AG09309 (cell line): ENCODE data around the gene ST7.

Experiments
- DNase-seq: peaks from one replicate; pipeline ENCODE4 v3.0.0-alpha.2; 2010; ENCODE audit warnings: low read depth
- H3K4me3 ChIP-seq: 2 replicates; pipeline ENCODE4 v1.5.1; 2011; ENCODE audit warnings: mild to moderate bottlenecking, low read depth, low read length, moderate library complexity; ENCODE audit not compliant: control insufficient read depth
- TF ChIP-seq, protein P1 (sequence below): IDR thresholded peaks from 2 replicates; pipeline ENCODE4 v1.5.1; 2011; ENCODE audit warnings: mild to moderate bottlenecking, low read depth, low read length, inconsistent platforms; ENCODE audit not compliant: insufficient read depth, control insufficient read depth; ENCODE audit errors: missing control alignments

The ST7 gene

DNA sequence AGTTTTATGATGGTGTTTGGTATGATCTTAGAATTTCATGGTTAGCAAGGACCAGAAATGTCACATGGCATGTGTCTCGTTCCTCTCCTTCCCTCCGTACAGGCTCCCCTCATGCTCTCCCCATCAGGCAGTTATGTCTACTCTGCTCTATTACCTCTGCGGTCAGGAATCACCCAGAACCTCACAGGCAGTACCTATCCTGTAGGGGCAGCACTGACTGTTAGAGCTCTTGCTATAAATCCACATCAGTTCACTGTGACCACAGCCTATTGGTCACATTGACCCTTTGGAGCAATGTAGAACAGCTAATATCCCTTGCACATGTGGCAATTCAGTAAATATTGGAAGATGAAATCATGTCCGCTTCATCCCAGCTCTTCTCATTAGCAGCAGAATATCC is 217.8 kb downstream of the ST7 start:
- TF ChIP-seq, protein P1, sequence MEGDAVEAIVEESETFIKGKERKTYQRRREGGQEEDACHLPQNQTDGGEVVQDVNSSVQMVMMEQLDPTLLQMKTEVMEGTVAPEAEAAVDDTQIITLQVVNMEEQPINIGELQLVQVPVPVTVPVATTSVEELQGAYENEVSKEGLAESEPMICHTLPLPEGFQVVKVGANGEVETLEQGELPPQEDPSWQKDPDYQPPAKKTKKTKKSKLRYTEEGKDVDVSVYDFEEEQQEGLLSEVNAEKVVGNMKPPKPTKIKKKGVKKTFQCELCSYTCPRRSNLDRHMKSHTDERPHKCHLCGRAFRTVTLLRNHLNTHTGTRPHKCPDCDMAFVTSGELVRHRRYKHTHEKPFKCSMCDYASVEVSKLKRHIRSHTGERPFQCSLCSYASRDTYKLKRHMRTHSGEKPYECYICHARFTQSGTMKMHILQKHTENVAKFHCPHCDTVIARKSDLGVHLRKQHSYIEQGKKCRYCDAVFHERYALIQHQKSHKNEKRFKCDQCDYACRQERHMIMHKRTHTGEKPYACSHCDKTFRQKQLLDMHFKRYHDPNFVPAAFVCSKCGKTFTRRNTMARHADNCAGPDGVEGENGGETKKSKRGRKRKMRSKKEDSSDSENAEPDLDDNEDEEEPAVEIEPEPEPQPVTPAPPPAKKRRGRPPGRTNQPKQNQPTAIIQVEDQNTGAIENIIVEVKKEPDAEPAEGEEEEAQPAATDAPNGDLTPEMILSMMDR = no peak
- H3K4me3 ChIP-seq = no peak overlapping the region
- no peak for DNase-seq

DNA sequence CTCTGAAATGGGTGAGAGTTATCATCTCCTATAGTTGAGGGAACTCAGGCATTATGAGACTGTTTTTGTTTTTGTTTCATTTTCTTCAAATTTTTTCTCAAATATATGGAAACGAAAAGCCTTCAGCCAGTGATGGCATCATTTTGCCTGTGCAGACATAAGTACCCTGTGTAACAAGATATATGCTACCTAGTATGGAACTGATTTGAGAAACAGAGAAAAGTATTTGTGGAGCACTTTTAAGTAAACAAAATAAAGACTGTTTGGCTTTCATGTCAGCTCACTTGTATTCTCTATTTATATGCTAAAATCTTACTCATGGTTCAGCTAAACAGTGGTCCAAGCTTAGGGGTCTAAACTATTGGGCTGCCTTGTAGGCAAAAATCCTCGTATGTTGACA is 219.0 kb downstream of the ST7 start:
- H3K4me3 ChIP-seq = no peak overlapping the region
- TF ChIP-seq, protein P1 = no peak
- DNase-seq = no peak

DNA sequence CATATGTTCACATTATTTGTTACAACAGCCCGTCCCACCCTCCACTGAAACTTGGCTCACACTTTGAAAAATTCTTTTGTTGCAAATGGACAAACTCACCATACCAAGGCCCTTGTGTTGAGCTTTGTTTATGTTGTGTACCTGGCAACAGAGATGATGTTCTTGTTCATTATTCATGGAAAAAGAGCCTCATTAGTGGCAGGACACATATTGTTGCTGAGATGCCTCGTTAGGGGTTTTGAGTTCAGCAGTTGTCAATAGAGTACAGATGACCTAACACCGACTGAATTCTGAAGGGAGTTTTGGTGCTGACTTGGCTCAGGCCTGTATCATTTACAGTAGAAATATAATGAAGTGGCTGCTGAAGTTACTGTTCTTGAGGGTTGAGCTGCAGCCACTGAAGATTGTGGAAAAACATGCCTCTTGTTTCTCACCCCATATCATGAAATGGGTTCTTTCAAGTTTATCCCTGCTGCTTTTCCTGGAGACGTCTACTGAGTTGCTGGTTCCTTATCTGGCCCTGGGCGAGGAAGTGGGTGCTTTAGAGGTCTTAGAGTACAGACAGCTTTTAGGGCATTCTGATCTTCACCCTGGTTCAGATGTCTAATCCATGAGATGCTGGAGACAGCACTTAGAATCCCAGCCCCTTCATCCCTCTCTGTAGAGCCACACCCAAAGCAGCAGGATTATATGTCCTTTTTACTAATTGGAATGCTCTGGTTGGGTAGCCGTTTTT is 219.9 kb downstream of the ST7 start:
- TF ChIP-seq, protein P1 = no peak
- H3K4me3 ChIP-seq = no peak overlapping the region
- no peak for DNase-seq

DNA sequence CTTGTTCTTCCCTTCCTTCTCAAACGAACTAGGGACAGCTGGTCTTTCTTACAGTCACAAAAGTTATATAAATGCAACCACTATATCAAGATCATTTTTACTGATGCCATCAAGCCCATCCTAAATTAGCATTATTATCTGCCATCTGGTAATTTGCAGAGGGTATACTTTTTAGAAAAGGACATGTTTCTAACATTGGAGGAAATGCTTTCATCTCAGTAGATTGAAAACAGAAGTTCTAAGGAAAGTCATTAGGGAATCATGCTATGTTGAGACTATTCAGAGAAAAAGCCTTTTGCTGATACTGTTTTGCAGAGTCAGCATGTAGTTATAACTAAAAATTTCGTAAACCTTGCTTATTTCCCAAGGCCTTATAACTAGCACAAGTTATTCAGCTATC is 222.9 kb downstream of the ST7 start:
- TF ChIP-seq, protein P1 = no peak
- H3K4me3 ChIP-seq = no peak overlapping the region
- no peak for DNase-seq

DNA sequence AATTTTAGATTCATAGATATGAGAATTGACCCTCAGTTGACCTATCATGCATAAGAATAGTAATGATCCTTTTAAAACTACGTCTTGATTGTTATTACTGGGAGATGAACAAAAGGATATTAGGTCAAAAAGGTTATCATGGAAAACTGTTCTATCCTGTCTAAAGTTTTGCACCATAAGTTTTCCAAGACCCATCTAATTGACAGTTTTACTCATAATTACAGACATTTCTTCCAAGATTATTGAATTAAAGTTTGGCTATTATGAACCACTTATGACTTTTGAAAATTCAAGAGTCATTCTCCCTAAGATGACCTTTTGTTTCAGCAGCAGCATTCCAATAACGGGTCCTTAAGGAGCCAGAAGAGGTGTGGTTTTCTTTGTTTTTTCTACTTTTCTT is 225.3 kb downstream of the ST7 start:
- TF ChIP-seq, protein P1 = no peak

DNA sequence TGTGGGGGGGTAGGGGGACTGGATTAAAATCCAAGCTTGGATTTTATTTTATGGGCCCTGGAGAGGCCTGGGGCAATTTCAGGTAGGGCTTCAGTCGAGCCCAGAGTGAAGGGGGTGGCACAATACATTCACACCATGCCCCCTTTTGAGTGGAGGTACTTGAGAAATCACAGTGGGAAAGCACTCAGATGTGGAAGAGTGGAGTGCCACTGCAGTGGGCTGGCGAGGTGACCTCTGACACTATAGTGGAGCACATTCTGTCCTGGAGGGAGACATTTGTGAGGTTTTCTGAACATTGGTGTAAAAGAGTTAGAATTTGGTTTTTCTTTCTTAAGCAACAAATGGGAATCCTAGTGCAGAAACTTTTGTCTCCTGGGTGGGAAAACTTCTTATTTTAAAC is 226.4 kb downstream of the ST7 start:
- no peak for DNase-seq
- H3K4me3 ChIP-seq = no peak overlapping the region
- TF ChIP-seq, protein P1 = no peak

More for the DNA sequence above, 225.3 kb downstream of the ST7 start:
- no peak for DNase-seq
- no peak overlapping the region for H3K4me3 ChIP-seq
